CD4-positive, alpha-beta T cell (primary cell): ENCODE data around the gene NPY2R. TPM values are rescaled to one million over a fixed set of nuclear protein-coding genes. Genes with fewer than 3 reads are reported as not detected.

ENCODE experiments used
- ATAC-seq: fragments of 200-7000 bp; cut with Tn5 transposase; one replicate; pipeline ENCODE4 v1.10.0; 2022; ENCODE audit warnings: mild to moderate bottlenecking; ENCODE audit not compliant: poor library complexity
- CTCF ChIA-PET: fragments of 350-600 bp; sonication (Branson Sonifier 250); formaldehyde crosslinking; loops from one replicate; lab custom pipeline; 2021; ENCODE audit warnings: antibody characterized with exemption, inconsistent platforms; lab: Charles Lee
- POLR2A ChIA-PET: fragments of 350-600 bp; sonication (Branson Sonifier 250); formaldehyde crosslinking; loops from one replicate; lab custom pipeline; 2021; ENCODE audit warnings: antibody characterized with exemption, inconsistent platforms; lab: Charles Lee
- DNase-seq, 14 experiments: peaks; one replicate each; pipeline ENCODE4 v3.0.0-alpha.2; 2013 to 2020; ENCODE audit warnings: mixed read lengths in 2 of 14
- H3K27ac ChIP-seq, 2 donors: one replicate each; pipeline versions ENCODE4 v1.5.1 to v1.7.0; 2013; ENCODE audit warnings: low read length in 2 of 2, low read depth in 1 of 2, mild to moderate bottlenecking in 1 of 2
- H3K27me3 ChIP-seq, 2 experiments: 1 replicate in 1 of 2; 2 replicates in 1 of 2; pipeline versions ENCODE4 v1.6.1 to v1.7.0; 2013; ENCODE audit warnings: low read length in 2 of 2, control low read depth in 1 of 2, mild to moderate bottlenecking in 1 of 2, moderate library complexity in 1 of 2; ENCODE audit not compliant: insufficient read depth in 2 of 2, control insufficient read depth in 1 of 2
- H3K36me3 ChIP-seq: one replicate; pipeline ENCODE4 v1.6.1; 2013; ENCODE audit warnings: low read length, control low read depth; ENCODE audit not compliant: insufficient read depth
- H3K4me1 ChIP-seq: one replicate; pipeline ENCODE4 v1.6.1; 2013; ENCODE audit warnings: low read length, control low read depth; ENCODE audit not compliant: insufficient read depth
- H3K4me3 ChIP-seq: one replicate; pipeline ENCODE4 v1.5.1; 2013; ENCODE audit warnings: mild to moderate bottlenecking, low read length, moderate library complexity
- H3K9me3 ChIP-seq, 2 experiments: 1 replicate in 1 of 2; 2 replicates in 1 of 2; pipeline versions ENCODE4 v1.6.1 to v1.7.0; 2013; ENCODE audit warnings: low read length in 2 of 2, mild to moderate bottlenecking in 2 of 2, control low read depth in 1 of 2, moderate library complexity in 1 of 2; ENCODE audit not compliant: control insufficient read depth in 1 of 2, insufficient read depth in 1 of 2
- H3K27ac Mint-ChIP-seq: one replicate; pipeline ENCODE4 v1.8.0; 2020; ENCODE audit warnings: mixed read lengths
- H3K27me3 Mint-ChIP-seq: one replicate; pipeline ENCODE4 v1.8.0; 2021; ENCODE audit warnings: mixed read lengths
- H3K36me3 Mint-ChIP-seq: one replicate; pipeline ENCODE4 v1.8.0; 2021; ENCODE audit warnings: low read depth, mixed read lengths
- H3K4me1 Mint-ChIP-seq: one replicate; pipeline ENCODE4 v1.8.0; 2021; ENCODE audit warnings: low read depth, mixed read lengths
- H3K4me3 Mint-ChIP-seq: one replicate; pipeline ENCODE4 v1.8.0; 2020; ENCODE audit warnings: mild to moderate bottlenecking, mixed read lengths
- H3K9me3 Mint-ChIP-seq: one replicate; pipeline ENCODE4 v1.8.0; 2020; ENCODE audit warnings: mixed read lengths
- intact Hi-C, 2 experiments: fragments of 100-400 bp; cut with DNase I in 1 of 2; cut with micrococcal nuclease in 1 of 2; formaldehyde crosslinking; loops; one replicate each; pipeline versions ENCODE4 v1.15.1 to v1.9.0; 2023 to 2025; cut with DNase I, micrococcal nuclease
- total RNA-seq, 174 experiments: library from RNA in 2 of 174; stranded (reverse) in 2 of 174; gene quantifications; one replicate each; pipeline ENCODE4 v1.2.3 and lab custom pipeline; 2021 to 2026
- TF ChIP-seq, protein P1 (sequence below): fragments of 200-600 bp; IDR thresholded peaks from one replicate; pipeline ENCODE4 v1.8.0; 2022; ENCODE audit warnings: antibody characterized with exemption, mild to moderate bottlenecking

Gene NPY2R
- total RNA-seq, 2 experiments from 2014 or later: not detected

DNA sequence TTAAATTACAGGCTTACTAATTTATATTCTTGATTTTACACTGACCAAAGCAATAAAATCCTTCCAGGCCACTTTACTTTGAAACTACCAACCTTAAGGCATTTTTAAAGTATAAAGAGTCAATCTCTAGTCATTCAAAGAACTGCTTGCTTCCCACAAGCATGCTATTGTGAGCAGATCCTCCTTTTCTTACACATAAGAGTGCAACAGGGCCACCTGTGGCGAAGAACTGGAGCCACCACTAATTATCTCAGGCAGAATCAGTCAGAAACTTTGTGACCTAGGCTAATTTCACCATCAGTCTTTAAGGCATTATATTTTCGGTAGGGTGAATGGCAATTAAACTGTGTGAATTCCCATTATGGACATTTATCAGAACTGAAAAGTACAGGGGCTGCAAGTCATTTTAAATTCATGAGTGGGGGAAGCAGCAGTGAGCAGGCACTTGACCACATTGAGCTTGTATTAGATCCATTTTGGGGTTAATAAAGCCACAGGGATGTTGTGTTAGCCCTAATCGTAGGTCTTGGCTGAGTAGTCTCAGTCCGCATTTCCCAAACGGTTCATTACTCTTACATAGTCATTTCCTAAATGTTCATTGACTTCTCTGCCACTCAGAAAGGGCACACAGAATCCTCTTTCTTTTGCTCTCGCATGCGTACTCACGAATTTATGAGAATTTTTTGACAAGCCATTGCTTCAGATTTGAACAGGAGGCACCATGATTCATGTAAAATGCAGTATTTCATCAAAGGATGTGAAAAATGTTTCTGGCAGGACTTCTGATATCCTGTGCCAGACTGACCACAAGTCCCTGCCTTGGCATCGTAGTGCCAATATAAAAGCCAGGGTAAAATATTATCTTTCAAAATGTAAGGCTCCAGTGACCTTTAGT, 39.8 kb downstream of the NPY2R start:
- H3K9me3 ChIP-seq: peaks cover 0 to 3% of the 10 kb centered on the region in 2 experiments
- ATAC-seq (no peak), DNase-seq (no peak)
- Mint-ChIP-seq H3K36me3 (no peaks in the 10 kb centered on the region), H3K27me3 (peaks cover 12% of the 10 kb centered on the region), H3K4me1 (no peaks in the 10 kb centered on the region), H3K27ac (no peak overlapping the region), H3K4me3 (no peak overlapping the region), H3K9me3 (no peaks in the 10 kb centered on the region)
- POLR2A ChIA-PET: no interaction called here
- H3K36me3 ChIP-seq: no peaks in the 10 kb centered on the region
- TF ChIP-seq, protein P1, sequence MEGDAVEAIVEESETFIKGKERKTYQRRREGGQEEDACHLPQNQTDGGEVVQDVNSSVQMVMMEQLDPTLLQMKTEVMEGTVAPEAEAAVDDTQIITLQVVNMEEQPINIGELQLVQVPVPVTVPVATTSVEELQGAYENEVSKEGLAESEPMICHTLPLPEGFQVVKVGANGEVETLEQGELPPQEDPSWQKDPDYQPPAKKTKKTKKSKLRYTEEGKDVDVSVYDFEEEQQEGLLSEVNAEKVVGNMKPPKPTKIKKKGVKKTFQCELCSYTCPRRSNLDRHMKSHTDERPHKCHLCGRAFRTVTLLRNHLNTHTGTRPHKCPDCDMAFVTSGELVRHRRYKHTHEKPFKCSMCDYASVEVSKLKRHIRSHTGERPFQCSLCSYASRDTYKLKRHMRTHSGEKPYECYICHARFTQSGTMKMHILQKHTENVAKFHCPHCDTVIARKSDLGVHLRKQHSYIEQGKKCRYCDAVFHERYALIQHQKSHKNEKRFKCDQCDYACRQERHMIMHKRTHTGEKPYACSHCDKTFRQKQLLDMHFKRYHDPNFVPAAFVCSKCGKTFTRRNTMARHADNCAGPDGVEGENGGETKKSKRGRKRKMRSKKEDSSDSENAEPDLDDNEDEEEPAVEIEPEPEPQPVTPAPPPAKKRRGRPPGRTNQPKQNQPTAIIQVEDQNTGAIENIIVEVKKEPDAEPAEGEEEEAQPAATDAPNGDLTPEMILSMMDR: no peak
- CTCF ChIA-PET: no interaction called here
- intact Hi-C loops: no loop called here
- H3K27ac ChIP-seq: no peak overlapping the region
- H3K27me3 ChIP-seq: no peaks in the 10 kb centered on the region
- H3K4me3 ChIP-seq: no peak overlapping the region
- no peaks in the 10 kb centered on the region for H3K4me1 ChIP-seq

DNA sequence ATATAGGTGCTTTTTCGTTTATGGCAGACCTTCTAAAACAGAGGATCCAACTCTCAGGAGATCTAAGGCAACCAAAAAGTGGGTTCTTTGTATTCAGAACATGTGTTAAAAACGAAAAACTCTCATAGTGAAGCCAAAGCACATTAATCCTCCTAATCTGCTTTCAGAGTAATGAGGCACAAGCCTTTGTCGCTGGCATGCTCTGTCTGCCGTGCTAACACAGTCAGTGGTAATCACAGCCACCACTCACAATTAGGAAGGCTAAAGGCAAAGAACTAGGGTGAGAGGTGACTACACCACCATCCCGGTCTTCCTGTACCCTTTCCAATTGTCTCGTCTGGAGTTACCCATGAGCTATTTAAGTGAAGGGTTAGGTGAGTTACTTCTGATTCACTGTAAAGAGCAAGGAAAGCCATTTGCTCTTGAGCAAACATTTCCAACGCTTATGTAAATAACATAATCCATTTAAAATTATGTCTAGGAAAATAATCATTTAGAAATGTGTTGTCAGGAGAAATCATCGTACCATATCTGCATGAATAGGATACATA, 40.7 kb downstream of the NPY2R start:
- ATAC-seq (no peak), DNase-seq (no peak)
- TF ChIP-seq, protein P1: no peak
- peaks cover 0 to 3% of the 10 kb centered on the region in 2 experiments for H3K9me3 ChIP-seq
- POLR2A ChIA-PET: no interaction called here
- Mint-ChIP-seq H3K27me3 (peaks cover 12% of the 10 kb centered on the region), H3K4me3 (no peak overlapping the region), H3K36me3 (no peaks in the 10 kb centered on the region), H3K4me1 (no peaks in the 10 kb centered on the region), H3K9me3 (no peaks in the 10 kb centered on the region), H3K27ac (no peak overlapping the region)
- no peak overlapping the region for H3K27ac ChIP-seq
- CTCF ChIA-PET: no interaction called here
- H3K27me3 ChIP-seq: no peaks in the 10 kb centered on the region
- H3K4me1 ChIP-seq: no peaks in the 10 kb centered on the region
- intact Hi-C loops: no loop called here
- H3K36me3 ChIP-seq: no peaks in the 10 kb centered on the region
- no peak overlapping the region for H3K4me3 ChIP-seq

DNA sequence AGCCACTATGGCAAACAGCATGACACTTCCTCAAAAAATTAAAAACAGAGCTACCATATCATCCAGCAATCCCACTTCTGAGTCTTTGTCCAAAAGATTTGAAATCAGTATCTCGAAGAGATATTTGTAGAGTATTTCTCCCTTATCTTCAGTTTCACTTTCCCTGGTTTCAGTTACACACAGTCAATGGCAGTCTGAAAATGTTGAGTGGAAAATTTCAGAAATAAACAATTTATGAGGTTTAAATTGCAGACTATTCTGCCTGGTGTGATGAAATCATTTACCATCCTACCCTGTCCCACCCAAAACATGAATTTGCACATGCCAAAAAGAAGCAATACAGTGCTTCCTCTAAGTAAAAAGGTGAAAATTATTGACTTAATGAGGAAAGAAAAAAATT, 43.9 kb downstream of the NPY2R start:
- Mint-ChIP-seq H3K36me3 (no peaks in the 10 kb centered on the region), H3K27ac (no peak overlapping the region), H3K4me3 (no peak overlapping the region), H3K4me1 (no peaks in the 10 kb centered on the region), H3K27me3 (peaks cover 12% of the 10 kb centered on the region), H3K9me3 (no peaks in the 10 kb centered on the region)
- TF ChIP-seq, protein P1: no peak
- DNase-seq (no peak), ATAC-seq (no peak)
- no peak overlapping the region for H3K27ac ChIP-seq
- peaks cover 0 to 2% of the 10 kb centered on the region in 2 experiments for H3K9me3 ChIP-seq
- intact Hi-C loops: no loop called here
- ChIA-PET POLR2A (no interaction called here), CTCF (no interaction called here)
- no peaks in the 10 kb centered on the region for H3K27me3 ChIP-seq
- no peak overlapping the region for H3K4me3 ChIP-seq
- no peaks in the 10 kb centered on the region for H3K36me3 ChIP-seq
- no peaks in the 10 kb centered on the region for H3K4me1 ChIP-seq
